ENCODE results near the gene IRF2.

DNA sequence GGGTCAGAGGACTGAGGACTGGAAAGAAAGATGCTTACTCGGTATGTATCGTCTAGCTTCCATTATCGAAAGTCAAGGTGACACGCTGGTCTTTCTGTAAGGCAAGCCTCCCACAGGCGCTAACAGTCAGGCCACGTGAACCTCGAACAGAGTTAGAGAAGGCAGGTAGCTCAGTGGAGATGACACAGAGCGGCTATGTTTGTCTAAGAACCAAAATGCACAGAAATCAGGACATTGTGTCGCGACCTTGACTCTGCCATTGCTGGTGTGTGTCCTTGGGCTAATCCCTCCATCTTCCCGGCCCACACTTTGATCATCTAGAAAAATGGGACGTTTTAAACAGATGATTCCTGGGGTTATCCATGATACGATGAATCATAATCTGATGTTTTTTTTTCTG, 40.3 kb downstream of the IRF2 start:
- TF ChIP-seq EZH2 (IDR thresholded peaks at IDR 0.05; ENCODE audit: low read length) = no peak
- TF ChIP-seq, protein P1, sequence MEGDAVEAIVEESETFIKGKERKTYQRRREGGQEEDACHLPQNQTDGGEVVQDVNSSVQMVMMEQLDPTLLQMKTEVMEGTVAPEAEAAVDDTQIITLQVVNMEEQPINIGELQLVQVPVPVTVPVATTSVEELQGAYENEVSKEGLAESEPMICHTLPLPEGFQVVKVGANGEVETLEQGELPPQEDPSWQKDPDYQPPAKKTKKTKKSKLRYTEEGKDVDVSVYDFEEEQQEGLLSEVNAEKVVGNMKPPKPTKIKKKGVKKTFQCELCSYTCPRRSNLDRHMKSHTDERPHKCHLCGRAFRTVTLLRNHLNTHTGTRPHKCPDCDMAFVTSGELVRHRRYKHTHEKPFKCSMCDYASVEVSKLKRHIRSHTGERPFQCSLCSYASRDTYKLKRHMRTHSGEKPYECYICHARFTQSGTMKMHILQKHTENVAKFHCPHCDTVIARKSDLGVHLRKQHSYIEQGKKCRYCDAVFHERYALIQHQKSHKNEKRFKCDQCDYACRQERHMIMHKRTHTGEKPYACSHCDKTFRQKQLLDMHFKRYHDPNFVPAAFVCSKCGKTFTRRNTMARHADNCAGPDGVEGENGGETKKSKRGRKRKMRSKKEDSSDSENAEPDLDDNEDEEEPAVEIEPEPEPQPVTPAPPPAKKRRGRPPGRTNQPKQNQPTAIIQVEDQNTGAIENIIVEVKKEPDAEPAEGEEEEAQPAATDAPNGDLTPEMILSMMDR (optimal IDR thresholded peaks at IDR 0.05 in 1 of 3, IDR thresholded peaks at IDR 0.05 in 1 of 3, conservative IDR thresholded peaks at IDR 0.05 in 1 of 3; ENCODE audit: extremely low read depth in 1 of 3, insufficient read depth in 2 of 3, low read length in 3 of 3) = no peak
